Gastrocnemius medialis (tissue), 4 donors: Measurements from ENCODE around the gene FGF6. TPM values are rescaled to one million over a fixed set of nuclear protein-coding genes. Genes with fewer than 3 reads are reported as not detected.

Experiments used
- ATAC-seq, 2 donors: fragments of 150-250 bp; one replicate each; pipeline ENCODE4 v1.9.1; 2016
- DNase-seq, 2 donors: peaks; one replicate each; pipeline ENCODE4 v3.0.0-alpha.2; 2019
- H3K27ac ChIP-seq, 4 donors: fragments of 200-600 bp; sonication (generic); 1 replicate in 1 of 4; 2 replicates in 3 of 4; pipeline ENCODE4 v1.5.1; 2016 to 2018; ENCODE audit warnings: mild to moderate bottlenecking in 2 of 4, moderate library complexity in 1 of 4
- H3K27me3 ChIP-seq, 3 donors: fragments of 200-600 bp; sonication (generic) in 2 of 3; 1 replicate in 1 of 3; 2 replicates in 2 of 3; pipeline versions ENCODE4 v1.5.1 to v1.6.0; 2016 to 2019; ENCODE audit warnings: mild to moderate bottlenecking in 1 of 3, moderate library complexity in 1 of 3
- H3K36me3 ChIP-seq, 2 donors: fragments of 200-600 bp; sonication (generic) in 1 of 2; one replicate each; pipeline ENCODE4 v1.5.1; 2017 to 2018
- H3K4me1 ChIP-seq, 2 donors: fragments of 200-600 bp; sonication (generic) in 1 of 2; one replicate each; pipeline ENCODE4 v1.5.1; 2016 to 2017; ENCODE audit warnings: mild to moderate bottlenecking in 2 of 2
- H3K4me3 ChIP-seq, 4 donors: fragments of 200-600 bp; sonication (generic) in 3 of 4; 1 replicate in 1 of 4; 2 replicates in 3 of 4; pipeline ENCODE4 v1.5.1; 2016 to 2019; ENCODE audit warnings: mild to moderate bottlenecking in 2 of 4
- H3K9me3 ChIP-seq, 3 donors: fragments of 200-600 bp; sonication (generic) in 2 of 3; 1 replicate in 1 of 3; 2 replicates in 2 of 3; pipeline ENCODE4 v1.5.1; 2016 to 2019
- CTCF ChIP-seq, 5 experiments: fragments of 450-650 bp in 3 of 5; fragments of 200-600 bp in 2 of 5; sonication (generic) in 2 of 5; IDR thresholded peaks in 4 of 5; conservative IDR thresholded peaks in 1 of 5; 1 replicate in 4 of 5; 2 replicates in 1 of 5; pipeline ENCODE4 v1.5.1; 2016 to 2019; ENCODE audit warnings: antibody characterized with exemption in 5 of 5, mild to moderate bottlenecking in 3 of 5, moderate library complexity in 3 of 5
- POLR2A ChIP-seq, 2 donors: fragments of 450-650 bp; IDR thresholded peaks; one replicate each; pipeline ENCODE4 v1.6.1; 2017; ENCODE audit warnings: antibody characterized with exemption in 2 of 2, mild to moderate bottlenecking in 2 of 2, moderate library complexity in 2 of 2
- in situ Hi-C, 4 donors: fragments of 200-750 bp; cut with MboI; loops; one replicate each; pipeline versions ENCODE4 v1.15.0 to v1.8.0; 2017; ENCODE audit warnings: low sequenced_read_pairs in 4 of 4
- intact Hi-C: fragments of 100-400 bp; cut with DNase I; formaldehyde crosslinking; loops from one replicate; pipeline ENCODE4 v1.15.1; 2023; ENCODE audit warnings: low total_unique reads
- total RNA-seq, 4 donors: library from RNA; depleted of rRNA; stranded (reverse); fragments of >200 nt; gene quantifications; one replicate each; pipeline versions ENCODE4 v1.1.0 to v1.2.3, GENCODE V29; 2016

FGF6 gene
- total RNA-seq, 4 donors from 2014 or later = 0.73 to 5.9 (median 2.2) TPM; not detected in 1

GRCh38 chr12:4402996-4403395, 42.6 kb downstream of the FGF6 start:
- Histone ChIP-seq H3K9me3 (no peaks in the 10 kb centered on the region), H3K36me3 (no peaks in the 10 kb centered on the region), H3K27ac (no peak overlapping the region), H3K4me3 (no peak overlapping the region), H3K27me3 (no peaks in the 10 kb centered on the region), H3K4me1 (no peaks in the 10 kb centered on the region)
- ATAC-seq (no peak), DNase-seq (no peak)
- TF ChIP-seq CTCF (IDR thresholded peaks at IDR 0.05 in 4 of 5, conservative IDR thresholded peaks at IDR 0.05 in 1 of 5) (no peak), POLR2A (IDR thresholded peaks at IDR 0.05) (no peak)
- intact Hi-C loops (no loop called here), in situ Hi-C loops (no loop called here)

GRCh38 chr12:4401117-4401516, 44.5 kb downstream of the FGF6 start:
- intact Hi-C loops (no loop called here), in situ Hi-C loops (no loop called here)
- ATAC-seq = no peak

GRCh38 chr12:4395818-4396217, 49.8 kb downstream of the FGF6 start:
- TF ChIP-seq CTCF (IDR thresholded peaks at IDR 0.05 in 4 of 5, conservative IDR thresholded peaks at IDR 0.05 in 1 of 5) = no peak
- TF ChIP-seq POLR2A (IDR thresholded peaks at IDR 0.05) = no peak
- in situ Hi-C loops (no loop called here), intact Hi-C loops (no loop called here)
- no peaks in the 10 kb centered on the region for H3K27me3 ChIP-seq
- no peak overlapping the region for H3K4me3 ChIP-seq
- H3K4me1 ChIP-seq = no peaks in the 10 kb centered on the region
- ATAC-seq (no peak), DNase-seq (no peak)
- H3K36me3 ChIP-seq = no peaks in the 10 kb centered on the region
- no peak overlapping the region for H3K27ac ChIP-seq
- H3K9me3 ChIP-seq = no peaks in the 10 kb centered on the region

More at GRCh38 chr12:4401117-4401516, 44.5 kb downstream of the FGF6 start:
- no peak for TF ChIP-seq POLR2A (IDR thresholded peaks at IDR 0.05)
- no peak for TF ChIP-seq CTCF (IDR thresholded peaks at IDR 0.05 in 4 of 5, conservative IDR thresholded peaks at IDR 0.05 in 1 of 5)
- Histone ChIP-seq H3K27ac (no peak overlapping the region), H3K4me1 (no peaks in the 10 kb centered on the region), H3K27me3 (no peaks in the 10 kb centered on the region), H3K36me3 (no peaks in the 10 kb centered on the region), H3K9me3 (no peaks in the 10 kb centered on the region), H3K4me3 (no peak overlapping the region)
- DNase-seq = no peak

- in situ Hi-C loops = no loop called here
- Histone ChIP-seq H3K36me3 (no peaks in the 10 kb centered on the region), H3K27ac (no peak overlapping the region), H3K4me3 (no peak overlapping the region), H3K9me3 (no peaks in the 10 kb centered on the region), H3K4me1 (no peaks in the 10 kb centered on the region), H3K27me3 (no peaks in the 10 kb centered on the region)
- intact Hi-C loops = no loop called here
- DNase-seq = no peak
- no peak for ATAC-seq
- TF ChIP-seq CTCF (IDR thresholded peaks at IDR 0.05 in 4 of 5, conservative IDR thresholded peaks at IDR 0.05 in 1 of 5) (no peak), POLR2A (IDR thresholded peaks at IDR 0.05) (no peak)
These were observed 52.4 kb downstream of the FGF6 start for GRCh38 chr12:4393211-4393610.

- H3K27ac ChIP-seq = no peak overlapping the region
- ATAC-seq (no peak), DNase-seq (no peak)
- H3K36me3 ChIP-seq = no peaks in the 10 kb centered on the region
- TF ChIP-seq POLR2A (IDR thresholded peaks at IDR 0.05) (no peak), CTCF (IDR thresholded peaks at IDR 0.05 in 4 of 5, conservative IDR thresholded peaks at IDR 0.05 in 1 of 5) (no peak)
- H3K4me3 ChIP-seq = no peak overlapping the region
- no peaks in the 10 kb centered on the region for H3K27me3 ChIP-seq
- in situ Hi-C loops = no loop called here
- no peaks in the 10 kb centered on the region for H3K9me3 ChIP-seq
- no peaks in the 10 kb centered on the region for H3K4me1 ChIP-seq
- intact Hi-C loops = no loop called here
These were observed 53.3 kb downstream of the FGF6 start for GRCh38 chr12:4392223-4392742.
